RPMI7951 (cell line): ENCODE data around the gene FUT2. TPM values are rescaled to one million over a fixed set of nuclear protein-coding genes. Genes with fewer than 3 reads are reported as not detected.
"Not testable (repeated sequence)": the region's sequence is repeated elsewhere in the genome, so short reads cannot be mapped to it uniquely, and the experiment has no call there.

Source experiments
- DNase-seq: peaks from one replicate; pipeline ENCODE4 v3.0.0-alpha.2; 2012; ENCODE audit warnings: low read depth
- total RNA-seq: library from RNA; depleted of rRNA; stranded (reverse); fragments of >200 nt; shearing (Covaris generic); gene quantifications from 2 replicates; pipeline ENCODE4 v1.2.3, GENCODE V29; 2014

The FUT2 gene
- total RNA-seq, 1 experiment from 2014 or later = not detected

GRCh38 chr19:48670699-48671445 is 24.9 kb upstream of the FUT2 start:
- no peak for DNase-seq

- no peak for DNase-seq
Measured at GRCh38 chr19:48671446-48671995, 24.2 kb upstream of the FUT2 start.

- no peak for DNase-seq
Measured at GRCh38 chr19:48672994-48673393, 22.8 kb upstream of the FUT2 start, which contains the start of gene NTN5. Gene NTN5 (minus strand): TSS chr19:48673017. CDS start chr19:48670986, 2,031 bp downstream.

GRCh38 chr19:48673436-48674100 is 22.2 kb upstream of the FUT2 start:
- DNase-seq = no peak

- no peak for DNase-seq
Measured at GRCh38 chr19:48674216-48674809, 21.5 kb upstream of the FUT2 start.

- DNase-seq = peak; percentile 78
Measured at GRCh38 chr19:48674921-48675824, 20.6 kb upstream of the FUT2 start.

- no peak for DNase-seq
Measured at GRCh38 chr19:48676487-48676886, 19.3 kb upstream of the FUT2 start.

GRCh38 chr19:48676887-48677286 is 18.9 kb upstream of the FUT2 start:
- no peak for DNase-seq

GRCh38 chr19:48678201-48678600 is 17.6 kb upstream of the FUT2 start:
- no peak for DNase-seq

- not testable (repeated sequence) for DNase-seq
Measured at GRCh38 chr19:48680006-48680405, 15.8 kb upstream of the FUT2 start.

- no peak for DNase-seq
Measured at GRCh38 chr19:48680436-48681126, 15.2 kb upstream of the FUT2 start.

- DNase-seq = peak; percentile 95
Measured at GRCh38 chr19:48681127-48681470, 14.7 kb upstream of the FUT2 start.

GRCh38 chr19:48683349-48683748 is 12.4 kb upstream of the FUT2 start:
- DNase-seq = no peak

- no peak for DNase-seq
Measured at GRCh38 chr19:48685583-48685982, 10.2 kb upstream of the FUT2 start.

GRCh38 chr19:48686088-48686487 is 9.7 kb upstream of the FUT2 start:
- no peak for DNase-seq

GRCh38 chr19:48686637-48687036 is 9.1 kb upstream of the FUT2 start:
- not testable (repeated sequence) for DNase-seq

- no peak for DNase-seq
Measured at GRCh38 chr19:48687776-48688175, 8.0 kb upstream of the FUT2 start.

- no peak for DNase-seq
Measured at GRCh38 chr19:48689449-48689848, 6.3 kb upstream of the FUT2 start.

GRCh38 chr19:48693629-48694028 is 2.1 kb upstream of the FUT2 start:
- DNase-seq = not testable (repeated sequence)

GRCh38 chr19:48696353-48697010 is 711 bp downstream of the FUT2 start:
- DNase-seq = no peak
